Subcutaneous adipose tissue (tissue), 4 donors: Measurements from ENCODE around the gene AIDA. TPM values are rescaled to one million over a fixed set of nuclear protein-coding genes. Genes with fewer than 3 reads are reported as not detected.

ENCODE experiments used
- CTCF ChIP-seq: fragments of 450-650 bp; IDR thresholded peaks from one replicate; pipeline ENCODE4 v1.5.1; 2016; ENCODE audit warnings: low read depth, mild to moderate bottlenecking, control low read depth, antibody characterized with exemption, moderate library complexity
- total RNA-seq, 4 donors: library from RNA; depleted of rRNA; stranded (reverse); fragments of >200 nt; gene quantifications; one replicate each; pipeline ENCODE4 v1.1.0, GENCODE V29; 2016

The AIDA gene
- total RNA-seq, 4 donors from 2014 or later, result 107 to 147 (median 112) TPM

GRCh38 chr1:222642468-222642867 is 69.8 kb downstream of the AIDA start:
- TF ChIP-seq CTCF, result no peak

GRCh38 chr1:222641269-222641948 is 70.9 kb downstream of the AIDA start:
- TF ChIP-seq CTCF, result no peak

- TF ChIP-seq CTCF, result no peak
These were observed 77.9 kb downstream of the AIDA start for GRCh38 chr1:222634180-222635013.

- TF ChIP-seq CTCF, result no peak
These were observed 79.5 kb downstream of the AIDA start for GRCh38 chr1:222632749-222633148.

GRCh38 chr1:222631611-222632208 is 80.6 kb downstream of the AIDA start:
- TF ChIP-seq CTCF, result no peak

- no peak for TF ChIP-seq CTCF
These were observed 82.3 kb downstream of the AIDA start for GRCh38 chr1:222629921-222630535.

GRCh38 chr1:222627232-222627631 is 85.1 kb downstream of the AIDA start:
- TF ChIP-seq CTCF, result no peak
